BJ (cell line): ENCODE results near the gene IWS1. TPM values are rescaled to one million over a fixed set of nuclear protein-coding genes. Genes with fewer than 3 reads are reported as not detected.

Experiments
- CTCF ChIA-PET: fragments of 350-600 bp; formaldehyde crosslinking; extraction: SDS; loops from one replicate; lab custom pipeline; 2021; ENCODE audit warnings: antibody characterized with exemption, inconsistent platforms; lab: Yijun Ruan, JAX
- POLR2A ChIA-PET: fragments of 300-600 bp; sonication (Branson Sonifier 250); formaldehyde crosslinking; extraction: SDS; loops from one replicate; lab custom pipeline; 2021; ENCODE audit warnings: antibody characterized with exemption; lab: Charles Lee
- DNase-seq: peaks from one replicate; pipeline ENCODE4 v3.0.0-alpha.2; 2011; ENCODE audit warnings: low read depth
- H3K27me3 ChIP-seq: 2 replicates; pipeline ENCODE4 v1.6.0; 2011; ENCODE audit warnings: low read length; ENCODE audit not compliant: control insufficient read depth, insufficient read depth
- H3K36me3 ChIP-seq: 2 replicates; pipeline ENCODE4 v1.5.1; 2011; ENCODE audit warnings: low read length; ENCODE audit not compliant: control insufficient read depth, insufficient read depth
- H3K4me3 ChIP-seq: 2 replicates; pipeline ENCODE4 v1.5.1; 2011; ENCODE audit warnings: low read depth, mild to moderate bottlenecking, control low read depth, low read length
- CTCF ChIP-seq: IDR thresholded peaks from 2 replicates; pipeline ENCODE4 v1.5.1; 2011; ENCODE audit warnings: low read depth, mild to moderate bottlenecking, control low read depth, inconsistent platforms, low read length, moderate library complexity; ENCODE audit not compliant: insufficient read depth
- polyA plus RNA-seq: library from polyadenylated mRNA; depleted of rRNA; stranded (reverse); fragments of >200 nt; gene quantifications from 2 replicates; pipeline ENCODE4 v1.2.3, GENCODE V29; 2011

IWS1 gene
- polyA plus RNA-seq, 1 experiment, result 23.9 TPM

- H3K36me3 ChIP-seq, result peaks cover 18% of the 10 kb centered on the region
- H3K4me3 ChIP-seq, result no peak overlapping the region
- ChIA-PET CTCF (no interaction called here), POLR2A (interaction anchor here (0.6 to 0.7 kb wide), 2 partner anchors 18 to 348 kb away, joined by 5 to 7 read pairs; no protein-coding TSS in a partner anchor)
- no peaks in the 10 kb centered on the region for H3K27me3 ChIP-seq
- no peak for DNase-seq
- TF ChIP-seq CTCF, result no peak
These were observed 39.8 kb downstream of the IWS1 start for GRCh38 chr2:127486247-127487058.

- H3K36me3 ChIP-seq, result peaks cover 17% of the 10 kb centered on the region
- CTCF ChIA-PET, result no interaction called here
- POLR2A ChIA-PET, result interaction anchor here (0.6 to 0.7 kb wide), 2 partner anchors 17 to 348 kb away, joined by 5 to 7 read pairs; no protein-coding TSS in a partner anchor
These were observed 40.6 kb downstream of the IWS1 start for GRCh38 chr2:127485694-127486071.

GRCh38 chr2:127485051-127485693 is 41.1 kb downstream of the IWS1 start:
- ChIA-PET POLR2A (no interaction called here), CTCF (interaction anchor here (0.6 kb wide), 1 partner anchor 708 kb away, joined by 3 read pairs; no protein-coding TSS in a partner anchor)
- DNase-seq, result no peak
- Histone ChIP-seq H3K27me3 (no peaks in the 10 kb centered on the region), H3K4me3 (no peak overlapping the region), H3K36me3 (peaks cover 19% of the 10 kb centered on the region)
- no peak for TF ChIP-seq CTCF

More at GRCh38 chr2:127485694-127486071, 40.6 kb downstream of the IWS1 start:
- TF ChIP-seq CTCF, result no peak
- Histone ChIP-seq H3K4me3 (no peak overlapping the region), H3K27me3 (no peaks in the 10 kb centered on the region)
- DNase-seq, result no peak

GRCh38 chr2:127482031-127482430 is 44.3 kb downstream of the IWS1 start:
- TF ChIP-seq CTCF, result no peak
- POLR2A ChIA-PET, result no interaction called here
- DNase-seq, result no peak
- Histone ChIP-seq H3K4me3 (no peak overlapping the region), H3K36me3 (peaks cover 17% of the 10 kb centered on the region), H3K27me3 (no peaks in the 10 kb centered on the region)
- CTCF ChIA-PET, result interaction anchor here (1.1 to 1.9 kb wide), 3 partner anchors 9 to 158 kb away, joined by 3 to 9 read pairs (median 5); no protein-coding TSS in a partner anchor
